ENCODE results near the gene MSI2. TPM values are rescaled to one million over a fixed set of nuclear protein-coding genes. Genes with fewer than 3 reads are reported as not detected.
"Not testable (repeated sequence)": the region's sequence is repeated elsewhere in the genome, so short reads cannot be mapped to it uniquely, and the experiment has no call there.

MSI2 gene
- total RNA-seq, 1 experiment from 2014 or later: 169 TPM

DNA sequence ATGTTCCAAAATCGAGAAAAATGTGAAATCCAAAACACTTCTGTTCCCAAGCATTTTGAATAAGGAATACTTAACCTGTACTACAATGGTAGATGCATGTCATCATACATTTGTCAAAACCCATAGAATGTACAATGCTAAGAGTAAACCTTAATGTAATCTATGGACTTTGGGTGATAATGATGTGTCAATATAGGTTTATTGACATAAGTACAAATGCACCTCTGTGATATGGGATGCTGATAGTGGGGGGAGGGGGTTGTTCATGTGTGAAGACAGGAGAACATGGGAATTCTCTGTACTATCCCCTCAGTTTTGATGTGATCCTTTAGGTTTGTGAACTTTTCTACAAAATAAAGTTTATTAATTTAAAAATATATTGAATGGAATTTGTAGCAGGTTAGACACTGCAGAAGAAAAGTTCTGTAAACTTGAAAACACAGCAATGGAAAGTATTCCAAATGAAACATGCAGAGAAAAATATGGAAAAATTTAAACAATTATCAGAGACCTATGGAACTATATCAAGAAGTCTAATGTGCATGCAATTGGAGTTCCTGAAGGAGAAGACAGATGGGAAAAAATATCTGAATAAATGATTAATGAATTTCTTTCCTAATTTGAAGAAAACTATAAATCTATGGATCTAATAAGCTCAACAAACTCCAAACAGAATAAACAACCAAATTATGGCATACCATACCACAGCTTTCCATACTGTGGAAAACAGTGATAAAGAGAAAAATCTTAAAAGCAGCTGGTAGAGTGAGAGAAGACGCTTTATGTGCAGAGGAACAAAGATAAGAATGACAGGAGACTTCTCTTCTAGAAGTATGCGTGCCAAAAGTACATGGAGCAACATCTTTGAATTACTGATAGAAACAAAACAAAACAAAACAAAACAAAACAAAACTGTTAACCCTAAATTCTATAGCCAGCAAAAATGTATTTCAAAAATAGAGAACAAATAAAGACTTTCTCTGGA, 34.7 kb upstream of the MSI2 start:
- H4K20me1 ChIP-seq (ENCODE audit: insufficient read depth, low read depth, low read length): no peaks in the 10 kb centered on the region
- no peaks in the 10 kb centered on the region for H3K36me3 ChIP-seq (ENCODE audit: insufficient read depth, low read length)
- no peak for DNase-seq
- H3K27me3 ChIP-seq (ENCODE audit: low read length): no peaks in the 10 kb centered on the region
- no peak overlapping the region for H3K4me2 ChIP-seq (ENCODE audit: low read depth, low read length, poor library complexity, severe bottlenecking)
- H3K9me3 ChIP-seq (ENCODE audit: low read length): no peaks in the 10 kb centered on the region; the same call in 1 of the 2 replicates
- H3K4me1 ChIP-seq (ENCODE audit: low read length): no peaks in the 10 kb centered on the region
- H3K9me2 ChIP-seq (replicated peaks; ENCODE audit: insufficient read depth, low read length): no peaks in the 10 kb centered on the region
- H3K9ac ChIP-seq (ENCODE audit: low read length): no peak overlapping the region
- no peak overlapping the region for H3K27ac ChIP-seq (ENCODE audit: low read length)
- H3K4me3 ChIP-seq (ENCODE audit: low read length): no peak overlapping the region
- H2AFZ ChIP-seq (ENCODE audit: low read length): no peak overlapping the region
- no peaks in the 10 kb centered on the region for H3K79me2 ChIP-seq (ENCODE audit: low read length)

DNA sequence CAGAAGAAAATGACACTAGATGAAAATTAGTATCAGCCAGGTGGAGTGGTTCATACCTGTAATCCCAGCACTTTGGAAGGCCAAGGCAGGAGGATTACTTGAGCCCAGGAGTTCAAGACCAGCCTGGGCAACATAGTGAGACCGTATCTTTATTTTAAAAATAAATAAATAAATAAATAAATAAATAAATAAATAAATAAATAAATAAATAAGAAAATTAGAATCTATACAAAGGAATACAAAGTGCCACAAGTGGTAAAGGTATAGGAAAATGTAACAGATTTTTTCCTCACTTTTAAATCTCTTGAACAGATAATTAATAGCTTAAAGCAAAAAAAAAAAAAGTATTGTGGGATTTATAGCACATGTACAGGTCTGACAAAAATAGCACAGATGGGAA, 33.9 kb upstream of the MSI2 start:
- not testable (repeated sequence) for H3K9ac ChIP-seq (ENCODE audit: low read length); H4K20me1 ChIP-seq (ENCODE audit: insufficient read depth, low read depth, low read length); H3K27ac ChIP-seq (ENCODE audit: low read length); H3K4me2 ChIP-seq (ENCODE audit: low read depth, low read length, poor library complexity, severe bottlenecking); H3K27me3 ChIP-seq (ENCODE audit: low read length); H2AFZ ChIP-seq (ENCODE audit: low read length); DNase-seq; H3K79me2 ChIP-seq (ENCODE audit: low read length); H3K4me3 ChIP-seq (ENCODE audit: low read length); H3K4me1 ChIP-seq (ENCODE audit: low read length); H3K36me3 ChIP-seq (ENCODE audit: insufficient read depth, low read length); H3K9me3 ChIP-seq (ENCODE audit: low read length); H3K9me2 ChIP-seq (replicated peaks; ENCODE audit: insufficient read depth, low read length)

DNA sequence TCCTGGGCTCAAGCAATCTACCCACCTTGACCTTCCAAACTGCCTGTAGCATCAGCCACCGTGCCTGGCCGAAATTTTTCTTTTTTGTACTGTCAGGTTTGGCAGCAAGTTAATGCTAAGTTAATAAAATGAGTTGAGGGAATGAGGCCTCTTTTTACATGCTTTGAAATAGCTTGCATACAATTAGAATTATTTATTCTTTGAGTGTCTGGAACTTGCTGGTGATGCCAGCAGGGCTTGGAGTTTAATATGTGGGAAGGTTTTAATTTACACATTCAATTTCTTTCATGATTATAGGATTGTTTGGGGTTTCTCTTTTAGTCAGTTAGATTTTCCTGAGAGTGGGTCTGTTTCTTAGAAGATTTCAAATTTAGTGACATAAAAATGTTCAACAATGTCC, 31.2 kb upstream of the MSI2 start:
- H3K4me2 ChIP-seq (ENCODE audit: low read depth, low read length, poor library complexity, severe bottlenecking): no peak overlapping the region
- no peaks in the 10 kb centered on the region for H3K27me3 ChIP-seq (ENCODE audit: low read length)
- H3K9me3 ChIP-seq (ENCODE audit: low read length): no peaks in the 10 kb centered on the region; the same call in 1 of the 2 replicates
- H3K9ac ChIP-seq (ENCODE audit: low read length): no peak overlapping the region
- no peak for DNase-seq
- no peaks in the 10 kb centered on the region for H3K4me1 ChIP-seq (ENCODE audit: low read length)
- no peaks in the 10 kb centered on the region for H3K36me3 ChIP-seq (ENCODE audit: insufficient read depth, low read length)
- no peaks in the 10 kb centered on the region for H4K20me1 ChIP-seq (ENCODE audit: insufficient read depth, low read depth, low read length)
- H3K27ac ChIP-seq (ENCODE audit: low read length): no peak overlapping the region
- H3K9me2 ChIP-seq (replicated peaks; ENCODE audit: insufficient read depth, low read length): no peaks in the 10 kb centered on the region
- no peak overlapping the region for H2AFZ ChIP-seq (ENCODE audit: low read length)
- no peaks in the 10 kb centered on the region for H3K79me2 ChIP-seq (ENCODE audit: low read length)
- H3K4me3 ChIP-seq (ENCODE audit: low read length): no peak overlapping the region

DNA sequence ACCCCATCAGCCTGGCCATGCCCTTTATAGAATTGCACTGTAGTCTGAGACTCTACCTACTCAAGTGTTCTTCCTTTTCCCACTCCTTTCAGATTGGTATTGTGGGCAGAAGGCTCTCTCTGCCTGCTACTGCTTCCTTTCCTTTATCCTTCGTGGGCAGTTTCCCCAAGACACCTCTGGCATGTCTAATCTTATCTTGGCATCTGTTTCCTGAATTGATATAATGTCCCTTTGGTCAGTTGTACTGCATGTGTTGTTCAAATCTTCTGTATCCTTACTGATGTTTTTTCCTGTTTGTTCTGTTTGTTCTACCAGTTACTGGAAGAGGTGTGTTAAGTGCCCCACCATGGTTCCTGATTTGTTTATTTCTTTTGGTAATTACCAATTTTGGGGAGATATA, 29.5 kb upstream of the MSI2 start:
- Histone ChIP-seq H3K79me2 (ENCODE audit: low read length) (no peaks in the 10 kb centered on the region), H3K27me3 (ENCODE audit: low read length) (no peaks in the 10 kb centered on the region), H3K9ac (ENCODE audit: low read length) (no peak overlapping the region), H3K36me3 (ENCODE audit: insufficient read depth, low read length) (no peaks in the 10 kb centered on the region), H3K27ac (ENCODE audit: low read length) (no peak overlapping the region), H3K4me2 (ENCODE audit: low read depth, low read length, poor library complexity, severe bottlenecking) (no peak overlapping the region), H3K4me1 (ENCODE audit: low read length) (no peaks in the 10 kb centered on the region), H3K4me3 (ENCODE audit: low read length) (no peak overlapping the region), H2AFZ (ENCODE audit: low read length) (no peak overlapping the region), H3K9me2 (replicated peaks; ENCODE audit: insufficient read depth, low read length) (no peaks in the 10 kb centered on the region), H3K9me3 (ENCODE audit: low read length) (no peaks in the 10 kb centered on the region), H4K20me1 (ENCODE audit: insufficient read depth, low read depth, low read length) (no peaks in the 10 kb centered on the region)
- no peak for DNase-seq

DNA sequence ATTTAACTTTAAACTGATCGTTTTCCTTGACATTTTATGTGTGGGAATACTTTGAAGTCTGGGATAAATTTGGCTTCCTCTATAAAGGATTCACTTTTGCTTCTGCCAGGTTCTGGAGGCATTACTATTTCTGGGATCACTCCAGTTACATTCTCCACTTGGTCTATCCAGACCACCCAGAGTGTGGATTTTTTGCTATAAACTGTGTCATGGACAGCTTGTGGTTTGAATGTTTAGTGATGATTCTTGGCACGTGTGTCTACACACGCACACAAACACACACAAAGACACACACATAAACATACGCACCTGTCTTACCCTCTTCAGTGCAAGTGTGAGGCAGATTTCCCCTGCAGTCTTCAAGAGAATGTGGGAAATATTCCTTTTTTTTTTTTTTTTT, 27.4 kb upstream of the MSI2 start:
- no peak overlapping the region for H3K4me3 ChIP-seq (ENCODE audit: low read length)

DNA sequence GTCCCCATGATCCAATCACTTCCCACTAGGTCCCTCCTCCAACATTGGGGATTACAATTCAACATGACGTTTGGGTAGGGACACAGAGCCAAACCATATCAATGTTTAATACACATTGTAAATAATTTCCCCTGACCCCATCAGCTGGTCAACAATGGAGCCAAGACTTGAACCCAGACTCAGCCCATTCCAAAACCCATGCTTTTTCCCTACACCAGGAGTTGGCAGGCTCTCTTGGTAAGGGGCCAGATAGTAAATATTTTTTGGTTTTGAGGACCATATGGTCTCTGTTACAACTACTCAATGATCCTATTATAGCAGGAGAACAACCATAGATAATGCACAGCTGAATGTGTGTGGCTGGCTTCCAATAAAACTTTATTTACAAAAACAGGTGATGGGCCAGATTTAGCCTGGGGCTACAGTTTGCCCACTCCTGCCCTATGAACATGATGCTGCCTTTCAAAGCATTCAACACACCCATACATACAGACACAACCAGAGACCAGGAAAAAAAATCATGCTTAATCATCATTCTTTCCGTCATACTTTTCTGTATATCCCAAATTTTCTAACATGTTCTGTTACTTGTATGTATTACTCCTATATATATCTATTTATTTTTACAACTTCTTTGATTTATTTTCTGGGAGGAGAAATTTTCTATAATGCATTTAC, 22.1 kb upstream of the MSI2 start:
- Histone ChIP-seq H3K4me2 (ENCODE audit: low read depth, low read length, poor library complexity, severe bottlenecking) (no peak overlapping the region), H2AFZ (ENCODE audit: low read length) (no peak overlapping the region), H3K27me3 (ENCODE audit: low read length) (no peaks in the 10 kb centered on the region; the same call in 1 of the 2 replicates), H3K9me2 (replicated peaks; ENCODE audit: insufficient read depth, low read length) (no peaks in the 10 kb centered on the region; the same call in 1 of the 2 replicates), H3K9me3 (ENCODE audit: low read length) (no peaks in the 10 kb centered on the region), H3K36me3 (ENCODE audit: insufficient read depth, low read length) (no peaks in the 10 kb centered on the region), H3K9ac (ENCODE audit: low read length) (no peak overlapping the region), H3K79me2 (ENCODE audit: low read length) (no peaks in the 10 kb centered on the region), H3K4me1 (ENCODE audit: low read length) (no peaks in the 10 kb centered on the region), H3K27ac (ENCODE audit: low read length) (no peak overlapping the region), H4K20me1 (ENCODE audit: insufficient read depth, low read depth, low read length) (no peaks in the 10 kb centered on the region), H3K4me3 (ENCODE audit: low read length) (no peak overlapping the region)
- no peak for DNase-seq

More for the DNA sequence above, 27.4 kb upstream of the MSI2 start:
- no peaks in the 10 kb centered on the region for H4K20me1 ChIP-seq (ENCODE audit: insufficient read depth, low read depth, low read length)
- H2AFZ ChIP-seq (ENCODE audit: low read length): no peak overlapping the region
- H3K9ac ChIP-seq (ENCODE audit: low read length): no peak overlapping the region
- H3K9me3 ChIP-seq (ENCODE audit: low read length): no peaks in the 10 kb centered on the region
- H3K27ac ChIP-seq (ENCODE audit: low read length): no peak overlapping the region
- no peak overlapping the region for H3K4me2 ChIP-seq (ENCODE audit: low read depth, low read length, poor library complexity, severe bottlenecking)
- no peaks in the 10 kb centered on the region; the same call in 1 of the 2 replicates for H3K27me3 ChIP-seq (ENCODE audit: low read length)
- DNase-seq: no peak
- H3K79me2 ChIP-seq (ENCODE audit: low read length): no peaks in the 10 kb centered on the region
- no peaks in the 10 kb centered on the region for H3K36me3 ChIP-seq (ENCODE audit: insufficient read depth, low read length)
- H3K9me2 ChIP-seq (replicated peaks; ENCODE audit: insufficient read depth, low read length): no peaks in the 10 kb centered on the region
- no peaks in the 10 kb centered on the region for H3K4me1 ChIP-seq (ENCODE audit: low read length)

DNA sequence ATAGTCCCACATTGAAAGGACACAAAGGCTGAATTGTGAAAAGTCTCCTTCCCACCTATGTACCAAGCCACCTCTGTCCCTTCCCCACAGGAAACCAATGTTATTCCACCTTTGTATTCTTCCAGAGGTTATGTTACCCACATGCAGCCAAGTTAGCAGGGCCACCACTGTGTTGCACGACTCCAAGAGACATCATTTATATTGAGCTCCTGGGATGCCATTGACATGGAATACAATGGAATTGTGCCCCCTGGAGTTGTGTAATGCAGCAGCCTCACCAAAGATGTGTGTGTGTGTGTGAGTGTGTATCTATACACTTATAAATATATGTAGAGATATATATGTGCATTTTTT, 21.6 kb upstream of the MSI2 start:
- Histone ChIP-seq H3K27ac (ENCODE audit: low read length) (no peak overlapping the region), H3K4me2 (ENCODE audit: low read depth, low read length, poor library complexity, severe bottlenecking) (no peak overlapping the region), H3K9me3 (ENCODE audit: low read length) (no peaks in the 10 kb centered on the region), H3K9me2 (replicated peaks; ENCODE audit: insufficient read depth, low read length) (no peaks in the 10 kb centered on the region; the same call in 1 of the 2 replicates), H3K36me3 (ENCODE audit: insufficient read depth, low read length) (no peaks in the 10 kb centered on the region), H3K9ac (ENCODE audit: low read length) (no peak overlapping the region), H3K79me2 (ENCODE audit: low read length) (no peaks in the 10 kb centered on the region), H3K4me3 (ENCODE audit: low read length) (no peak overlapping the region), H2AFZ (ENCODE audit: low read length) (no peak overlapping the region), H3K4me1 (ENCODE audit: low read length) (no peaks in the 10 kb centered on the region), H4K20me1 (ENCODE audit: insufficient read depth, low read depth, low read length) (no peaks in the 10 kb centered on the region), H3K27me3 (ENCODE audit: low read length) (no peaks in the 10 kb centered on the region; the same call in 1 of the 2 replicates)
- DNase-seq: no peak

DNA sequence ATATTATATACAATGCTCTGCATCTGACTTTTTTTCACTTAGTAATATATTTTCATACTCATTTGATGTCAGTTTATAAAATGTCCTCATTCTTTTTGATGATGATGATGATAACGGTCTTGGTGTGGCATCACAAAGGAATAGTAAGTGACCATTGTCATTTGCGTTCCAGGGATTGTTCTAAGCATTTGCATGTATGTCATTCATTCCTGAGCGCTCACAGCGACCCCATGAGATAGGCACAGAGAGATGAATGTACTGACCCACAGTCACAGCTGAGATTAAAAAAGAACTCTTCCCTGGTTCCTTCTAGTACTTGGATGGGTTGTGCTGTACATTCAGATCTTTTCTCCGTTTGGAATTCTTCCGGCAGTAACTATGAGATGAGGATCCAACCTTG, 21.2 kb upstream of the MSI2 start:
- Histone ChIP-seq H3K4me3 (ENCODE audit: low read length) (no peak overlapping the region), H2AFZ (ENCODE audit: low read length) (no peak overlapping the region), H4K20me1 (ENCODE audit: insufficient read depth, low read depth, low read length) (no peaks in the 10 kb centered on the region), H3K4me1 (ENCODE audit: low read length) (no peaks in the 10 kb centered on the region), H3K9ac (ENCODE audit: low read length) (no peak overlapping the region), H3K27ac (ENCODE audit: low read length) (no peak overlapping the region), H3K9me2 (replicated peaks; ENCODE audit: insufficient read depth, low read length) (no peaks in the 10 kb centered on the region; the same call in 1 of the 2 replicates), H3K9me3 (ENCODE audit: low read length) (no peaks in the 10 kb centered on the region), H3K36me3 (ENCODE audit: insufficient read depth, low read length) (no peaks in the 10 kb centered on the region), H3K79me2 (ENCODE audit: low read length) (no peaks in the 10 kb centered on the region), H3K27me3 (ENCODE audit: low read length) (no peaks in the 10 kb centered on the region; the same call in 1 of the 2 replicates), H3K4me2 (ENCODE audit: low read depth, low read length, poor library complexity, severe bottlenecking) (no peak overlapping the region)
- no peak for DNase-seq
